Measurements from ENCODE around the gene GCC2. TPM values are rescaled to one million over a fixed set of nuclear protein-coding genes. Genes with fewer than 3 reads are reported as not detected.
A peak's percentile ranks its signal among the peaks of the same experiment; 100 is the strongest.

GCC2 gene
- total and polyA plus RNA-seq, 2 of the 13 experiments (the other 11 are each of a cell fraction or from before 2014, with no cell fraction given) = 17.6 to 22.5 TPM

DNA sequence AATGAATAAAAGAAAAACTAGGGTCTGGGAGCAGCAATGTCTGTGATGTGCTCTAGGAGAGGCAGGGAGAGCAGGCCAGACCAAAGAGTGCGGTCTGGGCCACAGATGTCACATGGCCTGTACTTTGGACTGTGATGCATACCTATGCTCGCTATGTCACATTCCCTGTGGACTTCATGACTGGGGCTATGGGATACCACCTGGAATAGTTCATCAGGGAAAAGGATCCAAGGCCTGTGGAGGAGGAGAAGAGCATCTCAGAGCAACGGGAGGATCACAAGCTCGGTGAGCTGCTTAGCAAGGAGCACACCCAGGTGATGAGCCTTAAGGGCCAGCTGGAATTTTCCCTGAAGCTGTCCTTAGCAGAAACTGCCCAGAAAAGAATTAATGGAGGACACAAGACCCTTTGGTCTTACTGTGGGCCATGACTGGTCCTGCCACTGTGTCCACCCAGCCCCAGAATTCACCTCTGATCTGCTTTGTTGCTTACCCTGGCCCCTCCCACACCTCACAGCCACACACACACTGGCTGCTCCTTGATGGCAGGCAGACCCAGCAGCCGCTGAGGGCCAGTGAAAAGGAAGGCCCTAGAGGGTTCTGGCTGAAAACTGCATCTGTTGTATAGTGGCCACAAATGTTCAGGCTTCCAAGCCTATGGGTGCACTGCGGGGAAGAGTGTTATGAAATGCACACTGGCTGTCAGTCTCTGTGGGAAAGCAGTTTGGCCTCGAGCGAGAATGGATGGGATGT, 25.3 kb upstream of the GCC2 start (continued):
- peak; percentile 55; the same call in 1 of the 2 replicates for TF ChIP-seq ZMAT3 (CRISPR knock-in tag; conservative IDR thresholded peaks at IDR 0.05)
- peak; percentile 69; the same call in 1 of the 2 replicates for TF ChIP-seq FOXK1 (CRISPR knock-in tag; IDR thresholded peaks at IDR 0.05; ENCODE audit: borderline replicate concordance, low read depth)
- TF ChIP-seq, protein P1, sequence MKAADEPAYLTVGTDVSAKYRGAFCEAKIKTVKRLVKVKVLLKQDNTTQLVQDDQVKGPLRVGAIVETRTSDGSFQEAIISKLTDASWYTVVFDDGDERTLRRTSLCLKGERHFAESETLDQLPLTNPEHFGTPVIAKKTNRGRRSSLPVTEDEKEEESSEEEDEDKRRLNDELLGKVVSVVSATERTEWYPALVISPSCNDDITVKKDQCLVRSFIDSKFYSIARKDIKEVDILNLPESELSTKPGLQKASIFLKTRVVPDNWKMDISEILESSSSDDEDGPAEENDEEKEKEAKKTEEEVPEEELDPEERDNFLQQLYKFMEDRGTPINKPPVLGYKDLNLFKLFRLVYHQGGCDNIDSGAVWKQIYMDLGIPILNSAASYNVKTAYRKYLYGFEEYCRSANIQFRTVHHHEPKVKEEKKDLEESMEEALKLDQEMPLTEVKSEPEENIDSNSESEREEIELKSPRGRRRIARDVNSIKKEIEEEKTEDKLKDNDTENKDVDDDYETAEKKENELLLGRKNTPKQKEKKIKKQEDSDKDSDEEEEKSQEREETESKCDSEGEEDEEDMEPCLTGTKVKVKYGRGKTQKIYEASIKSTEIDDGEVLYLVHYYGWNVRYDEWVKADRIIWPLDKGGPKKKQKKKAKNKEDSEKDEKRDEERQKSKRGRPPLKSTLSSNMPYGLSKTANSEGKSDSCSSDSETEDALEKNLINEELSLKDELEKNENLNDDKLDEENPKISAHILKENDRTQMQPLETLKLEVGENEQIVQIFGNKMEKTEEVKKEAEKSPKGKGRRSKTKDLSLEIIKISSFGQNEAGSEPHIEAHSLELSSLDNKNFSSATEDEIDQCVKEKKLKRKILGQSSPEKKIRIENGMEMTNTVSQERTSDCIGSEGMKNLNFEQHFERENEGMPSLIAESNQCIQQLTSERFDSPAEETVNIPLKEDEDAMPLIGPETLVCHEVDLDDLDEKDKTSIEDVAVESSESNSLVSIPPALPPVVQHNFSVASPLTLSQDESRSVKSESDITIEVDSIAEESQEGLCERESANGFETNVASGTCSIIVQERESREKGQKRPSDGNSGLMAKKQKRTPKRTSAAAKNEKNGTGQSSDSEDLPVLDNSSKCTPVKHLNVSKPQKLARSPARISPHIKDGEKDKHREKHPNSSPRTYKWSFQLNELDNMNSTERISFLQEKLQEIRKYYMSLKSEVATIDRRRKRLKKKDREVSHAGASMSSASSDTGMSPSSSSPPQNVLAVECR (CRISPR knock-in tag; IDR thresholded peaks at IDR 0.05; ENCODE audit: borderline replicate concordance) = peak; percentile 61; the same call in 1 of the 2 replicates
- TF ChIP-seq, protein P2, sequence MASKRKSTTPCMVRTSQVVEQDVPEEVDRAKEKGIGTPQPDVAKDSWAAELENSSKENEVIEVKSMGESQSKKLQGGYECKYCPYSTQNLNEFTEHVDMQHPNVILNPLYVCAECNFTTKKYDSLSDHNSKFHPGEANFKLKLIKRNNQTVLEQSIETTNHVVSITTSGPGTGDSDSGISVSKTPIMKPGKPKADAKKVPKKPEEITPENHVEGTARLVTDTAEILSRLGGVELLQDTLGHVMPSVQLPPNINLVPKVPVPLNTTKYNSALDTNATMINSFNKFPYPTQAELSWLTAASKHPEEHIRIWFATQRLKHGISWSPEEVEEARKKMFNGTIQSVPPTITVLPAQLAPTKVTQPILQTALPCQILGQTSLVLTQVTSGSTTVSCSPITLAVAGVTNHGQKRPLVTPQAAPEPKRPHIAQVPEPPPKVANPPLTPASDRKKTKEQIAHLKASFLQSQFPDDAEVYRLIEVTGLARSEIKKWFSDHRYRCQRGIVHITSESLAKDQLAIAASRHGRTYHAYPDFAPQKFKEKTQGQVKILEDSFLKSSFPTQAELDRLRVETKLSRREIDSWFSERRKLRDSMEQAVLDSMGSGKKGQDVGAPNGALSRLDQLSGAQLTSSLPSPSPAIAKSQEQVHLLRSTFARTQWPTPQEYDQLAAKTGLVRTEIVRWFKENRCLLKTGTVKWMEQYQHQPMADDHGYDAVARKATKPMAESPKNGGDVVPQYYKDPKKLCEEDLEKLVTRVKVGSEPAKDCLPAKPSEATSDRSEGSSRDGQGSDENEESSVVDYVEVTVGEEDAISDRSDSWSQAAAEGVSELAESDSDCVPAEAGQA (IDR thresholded peaks at IDR 0.05; ENCODE audit: low read depth) = peak; percentile 49; the same call in 1 of the 2 replicates
- TF ChIP-seq, protein P2 (CRISPR knock-in tag; IDR thresholded peaks at IDR 0.05; ENCODE audit: borderline replicate concordance) = no peak
- TF ChIP-seq, protein P3, sequence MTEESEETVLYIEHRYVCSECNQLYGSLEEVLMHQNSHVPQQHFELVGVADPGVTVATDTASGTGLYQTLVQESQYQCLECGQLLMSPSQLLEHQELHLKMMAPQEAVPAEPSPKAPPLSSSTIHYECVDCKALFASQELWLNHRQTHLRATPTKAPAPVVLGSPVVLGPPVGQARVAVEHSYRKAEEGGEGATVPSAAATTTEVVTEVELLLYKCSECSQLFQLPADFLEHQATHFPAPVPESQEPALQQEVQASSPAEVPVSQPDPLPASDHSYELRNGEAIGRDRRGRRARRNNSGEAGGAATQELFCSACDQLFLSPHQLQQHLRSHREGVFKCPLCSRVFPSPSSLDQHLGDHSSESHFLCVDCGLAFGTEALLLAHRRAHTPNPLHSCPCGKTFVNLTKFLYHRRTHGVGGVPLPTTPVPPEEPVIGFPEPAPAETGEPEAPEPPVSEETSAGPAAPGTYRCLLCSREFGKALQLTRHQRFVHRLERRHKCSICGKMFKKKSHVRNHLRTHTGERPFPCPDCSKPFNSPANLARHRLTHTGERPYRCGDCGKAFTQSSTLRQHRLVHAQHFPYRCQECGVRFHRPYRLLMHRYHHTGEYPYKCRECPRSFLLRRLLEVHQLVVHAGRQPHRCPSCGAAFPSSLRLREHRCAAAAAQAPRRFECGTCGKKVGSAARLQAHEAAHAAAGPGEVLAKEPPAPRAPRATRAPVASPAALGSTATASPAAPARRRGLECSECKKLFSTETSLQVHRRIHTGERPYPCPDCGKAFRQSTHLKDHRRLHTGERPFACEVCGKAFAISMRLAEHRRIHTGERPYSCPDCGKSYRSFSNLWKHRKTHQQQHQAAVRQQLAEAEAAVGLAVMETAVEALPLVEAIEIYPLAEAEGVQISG (CRISPR knock-in tag; IDR thresholded peaks at IDR 0.05) = peak; percentile 33; the same call in 1 of the 2 replicates
- TF ChIP-seq ATRX (CRISPR knock-in tag; IDR thresholded peaks at IDR 0.05; ENCODE audit: borderline replicate concordance) = no peak
- TF ChIP-seq, protein P4, sequence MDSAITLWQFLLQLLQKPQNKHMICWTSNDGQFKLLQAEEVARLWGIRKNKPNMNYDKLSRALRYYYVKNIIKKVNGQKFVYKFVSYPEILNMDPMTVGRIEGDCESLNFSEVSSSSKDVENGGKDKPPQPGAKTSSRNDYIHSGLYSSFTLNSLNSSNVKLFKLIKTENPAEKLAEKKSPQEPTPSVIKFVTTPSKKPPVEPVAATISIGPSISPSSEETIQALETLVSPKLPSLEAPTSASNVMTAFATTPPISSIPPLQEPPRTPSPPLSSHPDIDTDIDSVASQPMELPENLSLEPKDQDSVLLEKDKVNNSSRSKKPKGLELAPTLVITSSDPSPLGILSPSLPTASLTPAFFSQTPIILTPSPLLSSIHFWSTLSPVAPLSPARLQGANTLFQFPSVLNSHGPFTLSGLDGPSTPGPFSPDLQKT (CRISPR knock-in tag; IDR thresholded peaks at IDR 0.05; ENCODE audit: borderline replicate concordance) = no peak
- TF ChIP-seq CBFB (CRISPR knock-in tag; IDR thresholded peaks at IDR 0.05) = 0 out of 2 replicates have a peak, but pooled peaks have one; percentile 54
- TF ChIP-seq CEBPG (CRISPR knock-in tag; IDR thresholded peaks at IDR 0.05) = peak; percentile 63
- TF ChIP-seq, protein P5, sequence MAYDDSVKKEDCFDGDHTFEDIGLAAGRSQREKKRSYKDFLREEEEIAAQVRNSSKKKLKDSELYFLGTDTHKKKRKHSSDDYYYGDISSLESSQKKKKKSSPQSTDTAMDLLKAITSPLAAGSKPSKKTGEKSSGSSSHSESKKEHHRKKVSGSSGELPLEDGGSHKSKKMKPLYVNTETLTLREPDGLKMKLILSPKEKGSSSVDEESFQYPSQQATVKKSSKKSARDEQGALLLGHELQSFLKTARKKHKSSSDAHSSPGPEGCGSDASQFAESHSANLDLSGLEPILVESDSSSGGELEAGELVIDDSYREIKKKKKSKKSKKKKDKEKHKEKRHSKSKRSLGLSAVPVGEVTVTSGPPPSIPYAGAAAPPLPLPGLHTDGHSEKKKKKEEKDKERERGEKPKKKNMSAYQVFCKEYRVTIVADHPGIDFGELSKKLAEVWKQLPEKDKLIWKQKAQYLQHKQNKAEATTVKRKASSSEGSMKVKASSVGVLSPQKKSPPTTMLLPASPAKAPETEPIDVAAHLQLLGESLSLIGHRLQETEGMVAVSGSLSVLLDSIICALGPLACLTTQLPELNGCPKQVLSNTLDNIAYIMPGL (CRISPR knock-in tag; IDR thresholded peaks at IDR 0.05; ENCODE audit: borderline replicate concordance in 1 of 2, low read depth in 1 of 2) = peak; percentile 14 to 50; a peak in 1 of 4 replicates
